Measurements from ENCODE around the gene PRKAR2B. TPM values are rescaled to one million over a fixed set of nuclear protein-coding genes. Genes with fewer than 3 reads are reported as not detected.

PRKAR2B gene
- polyA plus RNA-seq, 1 of the 3 experiments (the other 2 are of a cell fraction), result 17.3 TPM

- Histone ChIP-seq H2AFZ (ENCODE audit: low read depth) (no peak overlapping the region), H3K4me1 (ENCODE audit: control insufficient read depth in 1 of 2, insufficient read depth in 2 of 2, low read depth in 1 of 2, low read length in 1 of 2) (peaks cover 0 to 6% of the 10 kb centered on the region in 2 experiments; a peak in 2 of 4 replicates), H3K4me3 (ENCODE audit: low read depth in 2 of 2, low read length in 1 of 2) (no peak overlapping the region), H3K27ac (ENCODE audit: low read depth in 2 of 2, low read length in 1 of 2) (no peak overlapping the region), H3F3A (replicated peaks; ENCODE audit: insufficient read depth) (peaks cover 33% of the 10 kb centered on the region), H3K9ac (no peak overlapping the region), H3K79me2 (ENCODE audit: insufficient read depth) (no peaks in the 10 kb centered on the region), H3K27me3 (ENCODE audit: insufficient read depth) (no peaks in the 10 kb centered on the region), H3K4me2 (no peak overlapping the region), H3K9me3 (no peaks in the 10 kb centered on the region), H3K9me2 (no peaks in the 10 kb centered on the region), H3K36me3 (replicated peaks in 1 of 2; ENCODE audit: control insufficient read depth in 1 of 2, insufficient read depth in 2 of 2, low read length in 1 of 2) (no peaks in the 10 kb centered on the region), H4K20me1 (ENCODE audit: insufficient read depth) (no peaks in the 10 kb centered on the region)
- CTCF ChIA-PET, result interaction anchor here (1.1 to 8.9 kb wide), 2 partner anchors 14 to 350 kb away, joined by 4 to 171 read pairs; no protein-coding TSS in a partner anchor
- DNase-seq, result no peak
- WGBS (ENCODE audit: low lambda C conversion rate), result 94% methylated on average over 4 of the region's 4 CpGs
- no peak for TF ChIP-seq FOXJ3 (CRISPR knock-in tag; IDR thresholded peaks at IDR 0.05)
- no peak for TF ChIP-seq MEF2A (IDR thresholded peaks at IDR 0.05; ENCODE audit: borderline replicate concordance, low read depth)
- no peak for TF ChIP-seq PBX3 (IDR thresholded peaks at IDR 0.05)
- TF ChIP-seq FOXM1 (IDR thresholded peaks at IDR 0.05; ENCODE audit: low read depth), result no peak
- POLR2A ChIA-PET, result no interaction called here
These were observed 100.7 kb downstream of the PRKAR2B start for GRCh38 chr7:107145067-107145838.

- Histone ChIP-seq H3K27me3 (ENCODE audit: insufficient read depth) (no peaks in the 10 kb centered on the region), H3K4me2 (peak overlapping the region; percentile 45), H3K79me2 (ENCODE audit: insufficient read depth) (no peaks in the 10 kb centered on the region), H4K20me1 (ENCODE audit: insufficient read depth) (no peaks in the 10 kb centered on the region), H3K9me3 (no peaks in the 10 kb centered on the region), H3F3A (replicated peaks; ENCODE audit: insufficient read depth) (peaks cover 31% of the 10 kb centered on the region), H3K27ac (ENCODE audit: low read depth in 2 of 2, low read length in 1 of 2) (peak overlapping the region; percentile 51 to 60; a peak in 3 of 4 replicates), H3K4me1 (ENCODE audit: control insufficient read depth in 1 of 2, insufficient read depth in 2 of 2, low read depth in 1 of 2, low read length in 1 of 2) (peaks cover 0 to 6% of the 10 kb centered on the region in 2 experiments; a peak in 2 of 4 replicates), H3K9ac (peak overlapping the region; percentile 9; the same call in 1 of the 2 replicates), H3K9me2 (no peaks in the 10 kb centered on the region), H2AFZ (ENCODE audit: low read depth) (peak overlapping the region; percentile 49; the same call in 1 of the 2 replicates), H3K4me3 (ENCODE audit: low read depth in 2 of 2, low read length in 1 of 2) (peak overlapping the region in 1 of 2 experiments; percentile 1; a peak in 1 of 4 replicates), H3K36me3 (replicated peaks in 1 of 2; ENCODE audit: control insufficient read depth in 1 of 2, insufficient read depth in 2 of 2, low read length in 1 of 2) (peaks cover 0 to 7% of the 10 kb centered on the region in 2 experiments)
- CTCF ChIA-PET, result interaction anchor here (0.6 to 8.9 kb wide), 84 partner anchors 9 to 971 kb away, joined by 3 to 171 read pairs (median 4); partner anchors contain the start of genes CCDC71L, HBP1, PIK3CG and PRKAR2B
- POLR2A ChIA-PET, result interaction anchor here (1.0 kb wide), 1 partner anchor 20 kb away, joined by 3 read pairs; the partner anchor contains the start of gene HBP1
- DNase-seq, result peak; percentile 51
- WGBS (ENCODE audit: low lambda C conversion rate), result 23% methylated on average over 3 of the region's 3 CpGs
- TF ChIP-seq RCOR1 (IDR thresholded peaks at IDR 0.05; ENCODE audit: low read length), result no peak
- TF ChIP-seq GATA2 (CRISPR knock-in tag; IDR thresholded peaks at IDR 0.05), result no peak
- peak; percentile 80 for TF ChIP-seq RAD21 (IDR thresholded peaks at IDR 0.05; ENCODE audit: low read length)
- no peak for TF ChIP-seq EZH2phosphoT487 (IDR thresholded peaks at IDR 0.05; ENCODE audit: borderline replicate concordance, low read depth)
- no peak for TF ChIP-seq CHD2 (IDR thresholded peaks at IDR 0.05; ENCODE audit: low read length, partially characterized antibody)
- no peak for TF ChIP-seq RFX5 (IDR thresholded peaks at IDR 0.05; ENCODE audit: low read length)
- TF ChIP-seq TCF12 (IDR thresholded peaks at IDR 0.05), result peak; percentile 43; the same call in 1 of the 2 replicates
- TF ChIP-seq TAF1 (IDR thresholded peaks at IDR 0.05; ENCODE audit: borderline replicate concordance, low read depth, low read length), result no peak
- TF ChIP-seq POLR2AphosphoS5 (IDR thresholded peaks at IDR 0.05; ENCODE audit: low read depth, low read length), result no peak
- no peak for TF ChIP-seq NRF1 (IDR thresholded peaks at IDR 0.05; ENCODE audit: low read depth, low read length)
- peak; percentile 76 for TF ChIP-seq SMC3 (IDR thresholded peaks at IDR 0.05; ENCODE audit: low read depth, low read length)
- TF ChIP-seq YY1 (IDR thresholded peaks at IDR 0.05; ENCODE audit: low read depth), result no peak
- TF ChIP-seq IRF3 (IDR thresholded peaks at IDR 0.05; ENCODE audit: low read depth, low read length), result no peak
- no peak for TF ChIP-seq EP300 (IDR thresholded peaks at IDR 0.05; ENCODE audit: borderline replicate concordance in 1 of 2, low read depth in 1 of 2, low read length in 1 of 2)
- peak; percentile 39; the same call in 1 of the 2 replicates for TF ChIP-seq JUND (IDR thresholded peaks at IDR 0.05)
- TF ChIP-seq USF1 (IDR thresholded peaks at IDR 0.05; ENCODE audit: borderline replicate concordance, low read depth), result no peak
- TF ChIP-seq CTCF (IDR thresholded peaks at IDR 0.05), result peak; percentile 95
These were observed 103.2 kb downstream of the PRKAR2B start for GRCh38 chr7:107147464-107148393.

Measured in SK-N-SH (cell line).